Caco-2 (cell line): Measurements from ENCODE around the gene COL25A1. TPM values are rescaled to one million over a fixed set of nuclear protein-coding genes. Genes with fewer than 3 reads are reported as not detected.

ENCODE experiments used
- BruUV-seq: library from RNA; stranded (reverse); fragments of 400-500 nt; replicated peaks from 2 replicates; lab custom pipeline; 2021; lab: Mats Ljungman, UMichigan
- CTCF ChIA-PET: fragments of 300-600 bp; sonication (Branson Sonifier 250); formaldehyde crosslinking; loops from one replicate; lab custom pipeline; 2022; ENCODE audit warnings: antibody characterized with exemption; lab: Charles Lee
- POLR2A ChIA-PET: fragments of 300-600 bp; sonication (Branson Sonifier 250); formaldehyde crosslinking; loops from one replicate; lab custom pipeline; 2022; ENCODE audit warnings: antibody characterized with exemption; lab: Charles Lee
- DNase-seq, 2 experiments: peaks; one replicate each; pipeline versions ENCODE4 v3.0.0 to v3.0.0-alpha.2; 2020 to 2022
- H3K27me3 ChIP-seq: replicated peaks from 2 replicates; pipeline ENCODE4 v1.6.0; 2011; ENCODE audit warnings: low read length; ENCODE audit not compliant: control insufficient read depth, insufficient read depth
- H3K36me3 ChIP-seq: 2 replicates; pipeline ENCODE4 v1.5.1; 2011; ENCODE audit warnings: low read length; ENCODE audit not compliant: control insufficient read depth, insufficient read depth
- H3K4me1 ChIP-seq: fragments of 250-450 bp; sonication (Bioruptor Pico); 2 replicates; pipeline ENCODE4 v1.5.1; 2020; ENCODE audit warnings: mild to moderate bottlenecking
- H3K4me3 ChIP-seq: 2 replicates; pipeline ENCODE4 v1.5.1; 2011; ENCODE audit warnings: low read depth, mild to moderate bottlenecking, control low read depth, low read length
- H3K9me3 ChIP-seq: fragments of 250-450 bp; sonication (Bioruptor Pico); 2 replicates; pipeline ENCODE4 v1.5.1; 2020; ENCODE audit warnings: mild to moderate bottlenecking, moderate library complexity
- H3K27ac Mint-ChIP-seq: one replicate; pipeline ENCODE4 v1.8.0; 2022; ENCODE audit warnings: mixed read lengths; ENCODE audit not compliant: unreplicated experiment
- H3K27me3 Mint-ChIP-seq: one replicate; pipeline ENCODE4 v1.8.0; 2022; ENCODE audit warnings: mixed read lengths; ENCODE audit not compliant: insufficient read depth, unreplicated experiment
- H3K36me3 Mint-ChIP-seq: one replicate; pipeline ENCODE4 v1.8.0; 2022; ENCODE audit warnings: mild to moderate bottlenecking, mixed read lengths; ENCODE audit not compliant: insufficient read depth, unreplicated experiment
- H3K4me1 Mint-ChIP-seq: one replicate; pipeline ENCODE4 v1.8.0; 2022; ENCODE audit warnings: low read depth, mixed read lengths; ENCODE audit not compliant: unreplicated experiment
- H3K4me3 Mint-ChIP-seq: one replicate; pipeline ENCODE4 v1.8.0; 2022; ENCODE audit warnings: mild to moderate bottlenecking, moderate library complexity, mixed read lengths; ENCODE audit not compliant: unreplicated experiment
- H3K9me3 Mint-ChIP-seq: one replicate; pipeline ENCODE4 v1.8.0; 2022; ENCODE audit warnings: mixed read lengths; ENCODE audit not compliant: unreplicated experiment
- CTCF ChIP-seq, 2 experiments: fragments of 200-600 bp in 1 of 2; IDR thresholded peaks; 1 replicate in 1 of 2; 2 replicates in 1 of 2; pipeline versions ENCODE4 v1.5.1 to v1.8.0; 2011 to 2022; ENCODE audit warnings: antibody characterized with exemption in 1 of 2, control low read depth in 1 of 2, inconsistent platforms in 1 of 2, low read depth in 1 of 2, low read length in 1 of 2, mild to moderate bottlenecking in 1 of 2, moderate library complexity in 1 of 2; ENCODE audit not compliant: insufficient read depth in 1 of 2, severe bottlenecking in 1 of 2, unreplicated experiment in 1 of 2
- intact Hi-C: fragments of 100-400 bp; cut with micrococcal nuclease; formaldehyde crosslinking; loops from one replicate; pipeline ENCODE4 v1.10.0; 2022; ENCODE audit not compliant: unreplicated experiment
- total RNA-seq: library from RNA; stranded (reverse); gene quantifications from 2 replicates; pipeline ENCODE4 v1.2.3, GENCODE V29; 2022

Gene COL25A1
- total RNA-seq, 1 experiment from 2014 or later: not detected

- TF ChIP-seq CTCF (IDR thresholded peaks at IDR 0.05; ENCODE audit: insufficient read depth in 1 of 2, low read depth in 1 of 2, low read length in 1 of 2, severe bottlenecking in 1 of 2, unreplicated experiment in 1 of 2): no peak
Observed at GRCh38 chr4:108795733-108796132, 506.7 kb downstream of the COL25A1 start.

GRCh38 chr4:108794136-108794535 is 508.3 kb downstream of the COL25A1 start:
- CTCF ChIA-PET: no interaction called here
- BruUV-seq: no TSS peak
- H3K4me1 Mint-ChIP-seq: no peaks in the 10 kb centered on the region
- H3K27me3 ChIP-seq: no peaks in the 10 kb centered on the region
- no peaks in the 10 kb centered on the region for H3K9me3 Mint-ChIP-seq
- H3K9me3 ChIP-seq: no peaks in the 10 kb centered on the region
- intact Hi-C loops: no loop called here
- no peak for TF ChIP-seq CTCF (IDR thresholded peaks at IDR 0.05; ENCODE audit: insufficient read depth in 1 of 2, low read depth in 1 of 2, low read length in 1 of 2, severe bottlenecking in 1 of 2, unreplicated experiment in 1 of 2)
- H3K36me3 ChIP-seq: no peaks in the 10 kb centered on the region
- POLR2A ChIA-PET: no interaction called here
- no peak overlapping the region for H3K4me3 ChIP-seq
- peaks cover 4% of the 10 kb centered on the region for H3K27me3 Mint-ChIP-seq
- H3K27ac Mint-ChIP-seq: no peak overlapping the region
- no peaks in the 10 kb centered on the region for H3K4me1 ChIP-seq
- no peaks in the 10 kb centered on the region for H3K36me3 Mint-ChIP-seq
- DNase-seq: no peak
- no peak overlapping the region for H3K4me3 Mint-ChIP-seq

More at GRCh38 chr4:108795733-108796132, 506.7 kb downstream of the COL25A1 start:
- Histone ChIP-seq H3K4me3 (no peak overlapping the region), H3K9me3 (no peaks in the 10 kb centered on the region), H3K36me3 (no peaks in the 10 kb centered on the region), H3K27me3 (no peaks in the 10 kb centered on the region), H3K4me1 (no peaks in the 10 kb centered on the region)
- ChIA-PET POLR2A (no interaction called here), CTCF (no interaction called here)
- no peaks in the 10 kb centered on the region for H3K36me3 Mint-ChIP-seq
- no peak for DNase-seq
- peaks cover 4% of the 10 kb centered on the region for H3K27me3 Mint-ChIP-seq
- no peak overlapping the region for H3K27ac Mint-ChIP-seq
- no peaks in the 10 kb centered on the region for H3K4me1 Mint-ChIP-seq
- no peaks in the 10 kb centered on the region for H3K9me3 Mint-ChIP-seq
- intact Hi-C loops: no loop called here
- H3K4me3 Mint-ChIP-seq: no peak overlapping the region
- BruUV-seq: no TSS peak

- CTCF ChIA-PET: no interaction called here
- intact Hi-C loops: no loop called here
- Mint-ChIP-seq H3K36me3 (no peaks in the 10 kb centered on the region), H3K27ac (no peak overlapping the region), H3K9me3 (no peaks in the 10 kb centered on the region), H3K4me3 (no peak overlapping the region), H3K27me3 (peaks cover 4% of the 10 kb centered on the region), H3K4me1 (no peaks in the 10 kb centered on the region)
- DNase-seq: no peak
- POLR2A ChIA-PET: no interaction called here
- H3K36me3 ChIP-seq: no peaks in the 10 kb centered on the region
- no peaks in the 10 kb centered on the region for H3K27me3 ChIP-seq
- H3K4me3 ChIP-seq: no peak overlapping the region
- no peak for TF ChIP-seq CTCF (IDR thresholded peaks at IDR 0.05; ENCODE audit: insufficient read depth in 1 of 2, low read depth in 1 of 2, low read length in 1 of 2, severe bottlenecking in 1 of 2, unreplicated experiment in 1 of 2)
- no TSS peak for BruUV-seq
- H3K9me3 ChIP-seq: no peaks in the 10 kb centered on the region
- H3K4me1 ChIP-seq: no peaks in the 10 kb centered on the region
Observed at GRCh38 chr4:108793415-108793814, 509.0 kb downstream of the COL25A1 start.
